Right forelimb (tissue), 1 donor: ENCODE measurements around the gene DDT.
"Not testable (repeated sequence)": the region's sequence is repeated elsewhere in the genome, so short reads cannot be mapped to it uniquely, and the experiment has no call there.

Source experiments
- DNase-seq: peaks from one replicate; pipeline ENCODE4 v3.0.0-alpha.2; 2018

DDT gene

GRCh38 chr22:23986538-23987178 is 12.4 kb upstream of the DDT start:
- DNase-seq: not testable (repeated sequence)

- not testable (repeated sequence) for DNase-seq
Measured at GRCh38 chr22:23986089-23986488, 11.8 kb upstream of the DDT start.

- no peak for DNase-seq
Measured at GRCh38 chr22:23984430-23984829, 10.2 kb upstream of the DDT start.

GRCh38 chr22:23980567-23980966 is 6.3 kb upstream of the DDT start:
- DNase-seq: not testable (repeated sequence)

GRCh38 chr22:23979557-23980240 is 5.5 kb upstream of the DDT start, which contains the start of gene GSTT2:
Gene GSTT2 (plus strand): TSS chr22:23980134.
- DNase-seq: not testable (repeated sequence)

- DNase-seq: not testable (repeated sequence)
Measured at GRCh38 chr22:23977304-23977703, 3.1 kb upstream of the DDT start.

- not testable (repeated sequence) for DNase-seq
Measured at GRCh38 chr22:23974836-23975352, 653 bp upstream of the DDT start.

- not testable (repeated sequence) for DNase-seq
Measured at GRCh38 chr22:23971927-23972326, 2.3 kb downstream of the DDT start.

- DNase-seq: no peak
Measured at GRCh38 chr22:23970816-23971486, 3.3 kb downstream of the DDT start.

GRCh38 chr22:23970201-23970641 is 4.0 kb downstream of the DDT start:
- no peak for DNase-seq

- DNase-seq: no peak
Measured at GRCh38 chr22:23969071-23969470, 5.2 kb downstream of the DDT start.

GRCh38 chr22:23966568-23966967 is 7.7 kb downstream of the DDT start, which contains the start of gene DDTL:
Gene DDTL (plus strand): TSS chr22:23966888. CDS start chr22:23966915, 27 bp downstream.
- DNase-seq: not testable (repeated sequence)

GRCh38 chr22:23966094-23966493 is 8.1 kb downstream of the DDT start:
- not testable (repeated sequence) for DNase-seq

GRCh38 chr22:23961084-23961771 is 13.0 kb downstream of the DDT start, which contains the start of gene GSTT2B:
Gene GSTT2B (minus strand): TSS chr22:23961195. CDS start chr22:23961131, 64 bp downstream.
- not testable (repeated sequence) for DNase-seq

- peak; percentile 69 for DNase-seq
Measured at GRCh38 chr22:23956301-23956900, 17.8 kb downstream of the DDT start.

GRCh38 chr22:23955886-23956285 is 18.4 kb downstream of the DDT start:
- DNase-seq: not testable (repeated sequence)

- DNase-seq: not testable (repeated sequence)
Measured at GRCh38 chr22:23954991-23955305, 19.3 kb downstream of the DDT start.

GRCh38 chr22:23954193-23954990 is 19.8 kb downstream of the DDT start:
- not testable (repeated sequence) for DNase-seq

- not testable (repeated sequence) for DNase-seq
Measured at GRCh38 chr22:23953485-23953884, 20.8 kb downstream of the DDT start.

- DNase-seq: not testable (repeated sequence)
Measured at GRCh38 chr22:23952794-23953405, 21.3 kb downstream of the DDT start.

GRCh38 chr22:23951383-23951782 is 22.9 kb downstream of the DDT start:
- DNase-seq: not testable (repeated sequence)
